GM10847 (cell line): ENCODE data around the gene SLC2A9.

Source experiments
- POLR2A ChIP-seq: IDR thresholded peaks from 2 replicates; pipeline ENCODE4 v1.6.1; 2011; ENCODE audit not compliant: insufficient read length; ENCODE audit errors: extremely low read depth

Gene SLC2A9

GRCh38 chr4:9921326-9921725, 100.0 kb downstream of the SLC2A9 start:
- TF ChIP-seq POLR2A: no peak

DNA sequence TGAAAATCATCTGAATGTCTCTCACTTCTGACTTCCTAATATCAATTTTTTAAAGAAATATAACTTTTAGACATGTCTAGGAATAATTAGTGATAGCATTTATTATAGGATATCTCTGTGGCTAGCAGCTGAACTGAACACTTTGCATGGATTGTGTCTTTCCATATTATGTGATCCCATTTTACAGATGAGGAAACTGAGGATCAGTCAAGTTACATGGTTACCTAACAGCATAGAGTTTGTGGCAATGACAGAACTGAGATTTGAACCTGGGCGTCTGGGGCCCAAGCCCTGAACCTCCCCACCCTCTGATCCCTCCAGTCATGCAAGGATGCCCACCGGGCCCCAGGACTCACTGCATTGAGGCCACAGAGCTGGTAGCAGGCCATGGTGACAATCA, 101.3 kb downstream of the SLC2A9 start:
- TF ChIP-seq POLR2A: no peak

GRCh38 chr4:9919047-9919446, 102.2 kb downstream of the SLC2A9 start:
- no peak for TF ChIP-seq POLR2A

DNA sequence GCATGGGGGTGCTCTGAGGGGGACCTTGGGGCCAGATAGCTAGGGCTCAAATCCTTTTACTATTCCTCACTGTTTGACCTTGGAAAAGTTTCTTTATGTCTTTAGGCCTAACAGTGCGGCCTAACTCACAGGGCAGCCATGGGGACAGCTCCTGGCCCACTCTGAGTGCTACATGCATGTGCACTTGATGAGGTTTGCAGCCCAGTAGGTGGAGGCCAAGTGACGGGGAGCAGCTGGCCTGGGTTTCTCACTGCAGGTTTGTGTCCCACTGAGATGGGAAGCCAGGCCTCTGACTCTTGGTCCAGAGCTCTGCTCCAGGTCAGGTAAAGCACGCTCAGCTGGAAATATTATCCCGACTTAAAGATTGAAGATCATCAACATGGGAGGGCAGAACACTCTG, 102.8 kb downstream of the SLC2A9 start:
- TF ChIP-seq POLR2A: no peak

DNA sequence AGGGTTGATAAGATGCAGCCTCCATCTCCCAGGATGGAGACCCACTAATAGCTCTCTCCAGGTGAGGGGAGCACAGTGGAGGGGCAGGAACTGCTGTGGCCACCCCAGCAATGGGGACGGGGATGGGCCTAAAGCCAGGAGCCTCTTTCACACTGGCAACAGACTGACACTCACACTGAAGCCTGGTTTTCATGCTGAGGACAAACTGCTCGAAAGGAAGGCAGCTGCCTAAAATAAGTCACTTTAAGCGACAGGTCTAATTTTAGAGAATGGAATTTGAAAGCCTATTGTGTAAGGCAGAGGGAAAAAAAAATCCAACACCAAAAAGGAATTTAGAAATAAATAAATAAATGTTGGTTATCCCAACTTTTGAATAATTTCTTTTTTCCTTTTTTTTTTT, 104.4 kb downstream of the SLC2A9 start:
- TF ChIP-seq POLR2A: no peak

DNA sequence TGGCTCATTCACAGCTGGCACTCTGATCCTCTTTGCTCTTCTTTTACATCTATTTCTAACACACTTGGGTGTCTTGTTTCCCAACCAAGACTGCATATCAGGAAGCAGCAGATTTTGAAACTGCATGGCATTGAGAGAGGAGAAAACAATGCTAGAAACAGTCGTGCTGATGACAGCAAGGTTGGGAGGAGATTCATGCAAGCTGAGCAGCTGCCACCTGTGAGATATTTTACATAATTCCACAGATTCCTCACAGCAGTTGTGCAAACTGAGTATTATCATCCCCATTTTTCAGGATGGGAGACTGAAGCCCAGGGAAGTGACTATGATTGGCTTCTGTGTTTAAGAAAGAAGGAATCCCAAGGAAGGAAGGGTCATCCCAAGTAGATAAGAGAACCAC, 105.0 kb downstream of the SLC2A9 start:
- TF ChIP-seq POLR2A: no peak

DNA sequence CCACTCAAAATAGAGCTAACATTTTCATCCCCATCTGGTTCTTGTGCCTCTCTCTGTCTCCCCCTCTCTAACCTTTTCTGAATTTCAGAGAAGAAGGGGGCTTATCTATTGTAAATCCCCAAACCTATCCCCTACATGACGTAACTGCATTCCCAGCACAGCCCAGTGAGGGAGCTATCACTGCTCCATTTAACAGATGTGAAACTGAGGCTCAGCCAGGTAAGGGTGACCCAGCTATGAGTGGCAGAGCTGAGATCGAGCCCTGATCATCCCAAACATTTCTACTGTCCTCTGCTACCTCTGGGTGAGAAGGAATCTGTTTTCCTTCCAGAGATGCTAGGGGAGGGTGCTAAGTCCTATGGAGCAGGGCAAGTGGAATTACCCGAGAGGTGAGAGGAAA, 107.5 kb downstream of the SLC2A9 start:
- TF ChIP-seq POLR2A: no peak

DNA sequence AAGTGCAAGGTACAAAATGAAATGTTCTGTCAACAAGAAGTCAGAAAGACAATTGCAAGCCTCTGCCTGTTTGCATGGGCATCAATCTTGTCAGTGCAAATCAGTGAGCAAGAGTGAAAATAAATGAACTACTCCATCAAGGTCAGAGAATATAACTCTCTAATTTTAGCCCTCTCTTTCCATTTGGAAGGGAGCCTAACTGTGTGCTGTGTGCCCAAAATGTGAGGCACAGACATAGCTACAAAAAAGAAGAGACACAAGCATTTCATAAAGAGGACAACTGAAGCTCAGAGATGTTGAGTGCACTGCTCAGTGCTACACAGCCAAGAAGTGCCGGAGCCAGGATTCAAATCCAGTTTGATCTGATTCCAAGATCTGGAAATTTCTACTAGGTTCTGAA, 114.3 kb downstream of the SLC2A9 start:
- no peak for TF ChIP-seq POLR2A

DNA sequence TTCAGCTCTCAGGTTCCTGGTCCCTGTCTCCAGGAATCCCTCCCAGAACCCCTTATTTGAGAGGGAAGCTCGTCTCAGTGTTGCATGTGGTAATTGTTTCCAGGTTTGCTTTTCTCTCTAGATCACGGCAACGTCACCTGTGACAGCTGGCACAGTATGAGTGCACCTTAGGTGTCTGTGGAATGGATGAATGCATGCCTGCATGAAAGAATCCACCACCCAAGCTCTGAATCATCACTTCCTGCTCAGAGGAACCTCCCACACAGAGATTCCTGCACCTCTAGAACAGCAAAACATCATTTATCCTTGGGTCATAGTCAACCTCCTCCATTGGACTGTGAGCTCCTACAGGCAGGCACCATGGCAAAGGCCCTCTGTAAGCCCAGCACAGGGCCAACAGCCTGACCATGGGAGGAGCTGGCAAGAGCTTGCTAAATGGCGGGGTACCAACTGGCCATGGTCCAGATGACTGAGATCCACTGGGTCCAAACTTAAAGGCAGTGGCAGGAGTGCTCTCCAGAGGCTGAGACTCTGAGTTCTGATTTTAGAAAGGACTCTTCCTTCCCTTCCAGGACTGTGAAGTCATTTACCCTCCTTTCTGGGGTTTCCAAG, 116.2 kb downstream of the SLC2A9 start:
- TF ChIP-seq POLR2A: no peak

- no peak for TF ChIP-seq POLR2A
These were observed 118.0 kb downstream of the SLC2A9 start for GRCh38 chr4:9903317-9903716.

DNA sequence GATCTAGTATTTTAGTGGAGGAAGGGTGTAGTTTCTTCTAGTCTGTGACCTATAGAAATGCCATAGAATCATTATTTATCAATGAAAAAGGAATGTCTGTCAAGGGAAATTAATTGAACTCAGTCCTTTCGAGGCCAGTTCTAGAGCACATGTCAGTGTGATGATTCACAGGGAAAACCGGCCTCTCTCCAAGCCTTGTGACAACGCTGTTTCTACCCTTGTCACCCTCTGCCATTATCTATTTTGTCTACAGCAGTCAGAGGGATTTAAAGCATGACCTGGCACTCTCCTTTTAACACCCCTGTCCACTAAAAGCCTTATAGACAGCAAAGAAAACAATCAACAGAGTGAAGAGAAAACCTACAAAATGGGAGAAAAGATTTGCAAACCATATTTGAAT, 120.0 kb downstream of the SLC2A9 start:
- TF ChIP-seq POLR2A: no peak

GRCh38 chr4:9899306-9900055, 121.8 kb downstream of the SLC2A9 start:
- no peak for TF ChIP-seq POLR2A

DNA sequence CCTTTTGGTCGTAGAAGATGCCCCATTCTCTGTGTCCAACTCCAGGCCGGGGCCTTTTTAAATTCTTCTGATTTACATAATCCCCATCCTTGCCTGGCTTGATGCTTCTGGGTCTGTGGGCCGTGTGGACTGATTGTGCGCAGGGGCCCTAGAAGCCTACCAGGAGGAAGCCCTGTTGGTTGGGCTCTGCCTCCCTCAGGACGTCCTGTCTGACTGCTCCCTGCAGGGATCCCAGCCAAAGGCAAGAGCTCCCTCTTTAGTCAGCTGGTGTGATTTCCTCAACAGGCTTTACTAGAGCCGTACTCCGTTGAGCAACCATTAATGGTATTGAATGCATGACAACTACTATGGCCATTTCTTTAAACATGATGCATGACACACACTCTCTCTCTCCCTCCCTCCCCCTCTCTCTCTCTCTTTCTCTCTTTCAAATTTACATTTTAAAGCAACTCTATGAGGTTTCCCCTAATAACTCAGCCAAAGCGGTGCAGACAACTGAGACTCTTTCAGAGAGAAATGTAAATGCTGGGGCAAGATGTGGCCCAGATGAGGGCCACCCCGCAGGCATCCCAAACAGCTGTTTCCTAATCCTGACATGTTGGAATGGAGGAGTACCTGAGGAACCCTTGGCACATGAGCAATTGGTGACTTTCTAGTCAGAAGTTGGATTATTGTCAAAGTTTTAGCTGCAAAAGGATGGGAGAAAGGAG, 122.5 kb downstream of the SLC2A9 start:
- TF ChIP-seq POLR2A: no peak

DNA sequence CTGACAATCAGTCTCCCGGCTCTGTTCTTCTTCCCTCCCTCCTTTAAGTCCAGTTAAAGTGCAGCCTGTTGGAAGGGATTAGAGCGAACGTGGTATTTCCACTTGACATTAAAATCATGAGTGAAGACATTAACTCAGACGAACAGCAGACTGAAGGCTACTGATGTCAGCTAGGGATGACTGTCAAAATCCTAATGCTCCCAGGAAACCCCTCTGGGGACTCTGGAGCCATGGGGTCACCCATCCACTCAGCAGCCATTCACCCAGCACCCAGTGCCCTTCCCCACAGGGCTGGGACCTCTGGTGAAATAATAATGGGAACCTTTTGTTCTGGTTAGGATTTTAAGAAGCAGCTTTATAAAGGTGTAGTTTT, 126.0 kb downstream of the SLC2A9 start:
- no peak for TF ChIP-seq POLR2A

- TF ChIP-seq POLR2A: no peak
These were observed 126.5 kb downstream of the SLC2A9 start for GRCh38 chr4:9894644-9895332.
